Astrocyte (in vitro differentiated cells and primary cell): ENCODE data around the gene IFNA8. TPM values are rescaled to one million over a fixed set of nuclear protein-coding genes. Genes with fewer than 3 reads are reported as not detected.

Source experiments
- DNase-seq: peaks from one replicate; pipeline ENCODE4 v3.0.0-alpha.2; 2010; ENCODE audit warnings: low read depth
- FAIRE-seq: peaks from 2 replicates; lab custom pipeline; 2011; peaks lifted over from hg19 to GRCh38; lab: Jason Lieb, UNC
- H2AFZ ChIP-seq: 2 replicates; pipeline ENCODE4 v1.6.0; 2012; ENCODE audit warnings: low read depth, low read length, inconsistent platforms
- H3K27ac ChIP-seq: 2 replicates; pipeline ENCODE4 v1.5.1; 2011; ENCODE audit warnings: low read depth, low read length, inconsistent platforms
- H3K27me3 ChIP-seq: 2 replicates; pipeline ENCODE4 v1.6.0; 2011; ENCODE audit warnings: low read length, inconsistent platforms; ENCODE audit not compliant: insufficient read depth
- H3K36me3 ChIP-seq: 2 replicates; pipeline ENCODE4 v1.5.1; 2011; ENCODE audit warnings: low read length, inconsistent platforms; ENCODE audit not compliant: insufficient read depth
- H3K4me1 ChIP-seq: 2 replicates; pipeline ENCODE4 v1.5.1; 2011; ENCODE audit warnings: low read length, inconsistent platforms; ENCODE audit not compliant: insufficient read depth
- H3K4me2 ChIP-seq: 2 replicates; pipeline ENCODE4 v1.6.0; 2012; ENCODE audit warnings: low read length, inconsistent platforms
- H3K4me3 ChIP-seq: 2 replicates; pipeline ENCODE4 v1.5.1; 2011; ENCODE audit warnings: low read depth, mild to moderate bottlenecking, low read length, inconsistent platforms; ENCODE audit not compliant: insufficient read depth
- H3K79me2 ChIP-seq: 2 replicates; pipeline ENCODE4 v1.6.0; 2012; ENCODE audit warnings: mild to moderate bottlenecking, low read length, inconsistent platforms; ENCODE audit not compliant: insufficient read depth
- H3K9ac ChIP-seq: 2 replicates; pipeline ENCODE4 v1.6.0; 2012; ENCODE audit warnings: mild to moderate bottlenecking, low read length, inconsistent platforms
- H3K9me3 ChIP-seq: 2 replicates; pipeline ENCODE4 v1.5.1; 2012; ENCODE audit warnings: low read depth, mild to moderate bottlenecking, low read length, inconsistent platforms; ENCODE audit not compliant: insufficient read depth
- H4K20me1 ChIP-seq: 2 replicates; pipeline ENCODE4 v1.6.0; 2012; ENCODE audit warnings: low read length, inconsistent platforms; ENCODE audit not compliant: insufficient read depth
- H3K27ac Mint-ChIP-seq: one replicate; pipeline ENCODE4 v1.8.0; 2021; ENCODE audit warnings: mild to moderate bottlenecking, mixed read lengths; ENCODE audit not compliant: unreplicated experiment
- H3K27me3 Mint-ChIP-seq: one replicate; pipeline ENCODE4 v1.8.0; 2021; ENCODE audit warnings: low read depth, mixed read lengths; ENCODE audit not compliant: unreplicated experiment
- H3K36me3 Mint-ChIP-seq: one replicate; pipeline ENCODE4 v1.8.0; 2021; ENCODE audit warnings: low read depth, mixed read lengths; ENCODE audit not compliant: unreplicated experiment
- H3K4me1 Mint-ChIP-seq: one replicate; pipeline ENCODE4 v1.8.0; 2021; ENCODE audit warnings: low read depth, mixed read lengths; ENCODE audit not compliant: unreplicated experiment
- H3K4me3 Mint-ChIP-seq: one replicate; pipeline ENCODE4 v1.8.0; 2021; ENCODE audit warnings: mild to moderate bottlenecking, moderate library complexity, mixed read lengths; ENCODE audit not compliant: unreplicated experiment
- H3K9me3 Mint-ChIP-seq: one replicate; pipeline ENCODE4 v1.8.0; 2021; ENCODE audit warnings: mild to moderate bottlenecking, mixed read lengths; ENCODE audit not compliant: unreplicated experiment
- CTCF ChIP-seq: IDR thresholded peaks from 2 replicates; pipeline ENCODE4 v1.5.1; 2011; ENCODE audit warnings: low read depth, mild to moderate bottlenecking, inconsistent platforms, low read length, moderate library complexity; ENCODE audit not compliant: insufficient read depth
- EZH2 ChIP-seq: IDR thresholded peaks from 2 replicates; pipeline ENCODE4 v1.6.1; 2012; ENCODE audit warnings: mild to moderate bottlenecking, low read length, inconsistent platforms; ENCODE audit not compliant: insufficient read depth
- total RNA-seq: library from RNA; stranded (reverse); gene quantifications from 2 replicates; pipeline ENCODE4 v1.2.1, GENCODE V29; 2021

IFNA8 gene
- total RNA-seq, 1 donor from 2014 or later: not detected

- H3K4me3 ChIP-seq: no peak overlapping the region
- H3K4me2 ChIP-seq: no peak overlapping the region
- Mint-ChIP-seq H3K36me3 (no peaks in the 10 kb centered on the region), H3K9me3 (no peaks in the 10 kb centered on the region), H3K4me3 (no peak overlapping the region), H3K4me1 (no peaks in the 10 kb centered on the region), H3K27me3 (peaks cover 7% of the 10 kb centered on the region), H3K27ac (no peak overlapping the region)
- H3K27ac ChIP-seq: no peak overlapping the region
- H3K79me2 ChIP-seq: no peaks in the 10 kb centered on the region
- no peak overlapping the region for H2AFZ ChIP-seq
- TF ChIP-seq EZH2 (no peak), CTCF (no peak)
- no peak overlapping the region for H3K9ac ChIP-seq
- H4K20me1 ChIP-seq: no peaks in the 10 kb centered on the region
- H3K36me3 ChIP-seq: no peaks in the 10 kb centered on the region
- DNase-seq: no peak
- H3K9me3 ChIP-seq: no peaks in the 10 kb centered on the region
- H3K27me3 ChIP-seq: peaks cover 12% of the 10 kb centered on the region
- FAIRE-seq: no peak
- no peaks in the 10 kb centered on the region for H3K4me1 ChIP-seq
Observed at GRCh38 chr9:21383627-21384026, 25.3 kb upstream of the IFNA8 start.

DNA sequence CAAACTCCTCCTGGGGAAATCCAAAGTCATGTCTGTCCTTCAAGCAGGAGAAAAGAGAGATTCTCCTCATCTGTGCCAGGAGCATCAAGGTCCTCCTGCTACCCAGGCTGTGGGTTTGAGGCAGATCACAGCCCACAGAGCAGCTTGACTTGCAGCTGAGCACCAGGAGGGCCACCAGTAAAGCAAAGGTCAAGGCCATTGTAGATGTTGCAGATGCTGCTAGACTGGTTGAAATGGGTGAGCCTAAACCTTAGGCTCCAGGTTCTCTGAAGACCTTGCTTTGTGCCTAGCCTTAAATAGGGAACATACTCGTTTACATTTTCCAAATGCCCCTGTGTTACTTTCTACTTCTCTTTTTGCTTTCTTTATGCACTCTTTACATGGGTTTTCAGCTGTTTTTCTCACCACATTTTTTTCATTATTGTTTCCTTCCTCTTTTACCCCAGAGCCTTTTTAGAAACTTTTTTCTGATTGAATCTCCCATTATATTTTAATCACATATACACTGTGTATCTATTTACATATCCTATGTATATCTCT is 23.7 kb upstream of the IFNA8 start, which contains the start of gene IFNA2:
Gene IFNA2 (minus strand): TSS at position 268 of the 540 bp plus-strand sequence. CDS start 69 bp downstream, at position 199.
- FAIRE-seq (no peak), DNase-seq (no peak)
- Mint-ChIP-seq H3K36me3 (no peaks in the 10 kb centered on the region), H3K4me1 (no peaks in the 10 kb centered on the region), H3K27me3 (peaks cover 7% of the 10 kb centered on the region), H3K4me3 (no peak within 1 kb of the TSS), H3K27ac (no peak within 1 kb of the TSS), H3K9me3 (no peaks in the 10 kb centered on the region)
- H4K20me1 ChIP-seq: no peaks in the 10 kb centered on the region
- no peaks in the 10 kb centered on the region for H3K9me3 ChIP-seq
- no peaks in the 10 kb centered on the region for H3K79me2 ChIP-seq
- H2AFZ ChIP-seq: no peak within 1 kb of the TSS
- H3K4me1 ChIP-seq: no peaks in the 10 kb centered on the region
- H3K4me2 ChIP-seq: no peak within 1 kb of the TSS
- TF ChIP-seq CTCF (no peak), EZH2 (no peak)
- H3K9ac ChIP-seq: no peak within 1 kb of the TSS
- H3K4me3 ChIP-seq: no peak within 1 kb of the TSS
- peaks cover 9% of the 10 kb centered on the region for H3K27me3 ChIP-seq
- H3K27ac ChIP-seq: no peak within 1 kb of the TSS
- H3K36me3 ChIP-seq: no peaks in the 10 kb centered on the region

DNA sequence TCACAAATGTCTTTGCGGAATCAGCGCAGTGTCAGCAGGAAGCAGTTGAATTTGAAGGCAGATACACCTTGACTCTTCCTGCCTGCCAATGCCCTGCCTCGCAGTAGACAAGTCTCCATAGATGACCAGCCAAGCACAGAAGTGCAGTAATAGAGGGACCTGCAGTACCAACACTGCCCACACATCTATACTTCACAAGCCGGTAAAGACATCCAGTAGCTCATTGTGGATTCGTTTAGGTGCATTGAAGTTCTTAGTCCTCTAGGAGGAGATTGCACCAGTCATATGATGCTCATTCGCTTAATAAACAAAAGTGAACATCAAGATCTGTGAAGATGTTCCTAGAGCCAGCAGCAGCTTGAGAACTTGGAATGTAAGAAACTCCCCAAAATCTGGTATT is 16.6 kb upstream of the IFNA8 start:
- Histone ChIP-seq H3K27me3 (peaks cover 12% of the 10 kb centered on the region), H3K4me2 (no peak overlapping the region), H3K9me3 (no peaks in the 10 kb centered on the region), H2AFZ (no peak overlapping the region), H3K9ac (no peak overlapping the region), H3K36me3 (no peaks in the 10 kb centered on the region), H3K79me2 (no peaks in the 10 kb centered on the region), H3K4me3 (no peak overlapping the region), H4K20me1 (no peaks in the 10 kb centered on the region), H3K27ac (no peak overlapping the region), H3K4me1 (peaks cover 7% of the 10 kb centered on the region)
- FAIRE-seq (no peak), DNase-seq (no peak)
- Mint-ChIP-seq H3K9me3 (no peaks in the 10 kb centered on the region), H3K36me3 (no peaks in the 10 kb centered on the region), H3K4me1 (no peaks in the 10 kb centered on the region), H3K27me3 (peaks cover 9% of the 10 kb centered on the region), H3K4me3 (no peak overlapping the region), H3K27ac (no peak overlapping the region)
- TF ChIP-seq CTCF (peak; percentile 41), EZH2 (no peak)
